GM19035 (cell line): ENCODE measurements around the gene AFG1L.
A peak's percentile ranks its signal among the peaks of the same experiment; 100 is the strongest.
"Not testable (repeated sequence)": the region's sequence is repeated elsewhere in the genome, so short reads cannot be mapped to it uniquely, and the experiment has no call there.

Experiments used
- ATAC-seq: cut with Tn5 transposase; IDR thresholded peaks from one replicate; pipeline ENCODE4 v1.9.1; 2021; ENCODE audit not compliant: unreplicated experiment

AFG1L gene

DNA sequence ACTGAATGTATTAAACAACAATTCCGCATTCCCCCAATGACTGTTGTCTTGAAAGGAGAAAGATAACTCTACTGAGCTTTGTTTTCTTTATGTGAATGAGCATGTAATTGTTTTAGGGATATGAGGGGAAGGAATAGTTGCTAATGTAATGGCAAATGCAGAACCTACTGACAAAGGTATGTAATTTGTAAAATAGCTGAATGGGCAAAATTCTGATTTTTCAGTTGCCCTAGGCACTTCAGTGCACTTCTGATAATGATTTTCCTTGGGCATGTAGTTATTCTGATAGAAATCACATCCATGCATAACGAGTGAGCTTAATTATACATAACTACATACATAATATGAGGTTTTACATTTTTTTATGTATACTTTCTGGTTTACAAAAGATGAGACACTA lies 212.5 kb downstream of the AFG1L start:
- no peak for ATAC-seq

- no peak for ATAC-seq
Measured at GRCh38 chr6:108510461-108511319, 215.8 kb downstream of the AFG1L start.

DNA sequence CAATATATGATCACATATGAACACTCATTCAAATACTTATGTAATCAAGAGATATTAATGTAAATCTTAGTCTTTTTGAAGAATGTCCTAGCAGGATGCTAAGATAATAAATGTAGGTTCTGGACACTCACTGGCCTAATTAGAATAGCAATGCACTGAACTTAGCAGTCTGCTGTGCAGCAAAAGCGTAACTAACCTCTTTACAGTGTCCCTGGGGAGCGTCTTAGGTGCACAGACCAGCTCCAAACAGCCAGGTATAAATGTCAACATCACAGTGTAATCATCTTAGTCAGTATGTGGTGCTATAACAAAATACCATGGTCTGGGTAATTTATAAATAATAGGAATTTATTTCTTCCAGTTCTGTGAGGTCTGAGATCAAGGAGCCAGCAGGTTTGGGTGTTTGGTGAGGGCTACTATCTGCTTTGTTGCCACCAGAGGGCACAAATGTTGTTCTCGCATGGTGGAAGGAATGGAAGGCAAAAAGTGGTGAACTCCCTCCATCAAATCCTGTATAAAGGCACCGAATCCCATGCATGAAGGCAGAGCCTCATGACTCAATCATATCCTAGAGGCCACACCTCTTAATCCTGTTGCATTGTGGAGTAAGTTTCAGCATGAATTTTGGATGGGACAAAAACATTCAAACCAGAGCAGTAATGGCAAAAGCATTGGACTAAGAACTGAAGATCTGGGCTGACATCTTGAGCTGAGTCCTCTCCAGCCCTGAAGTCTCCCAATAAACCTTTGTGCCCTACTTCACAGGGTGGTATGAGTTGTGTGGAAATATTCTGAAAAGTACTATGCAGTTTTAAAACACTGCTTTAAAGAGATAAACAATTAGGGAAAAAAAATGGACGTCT lies 224.1 kb downstream of the AFG1L start:
- ATAC-seq: no peak

GRCh38 chr6:108521616-108522107 lies 226.8 kb downstream of the AFG1L start:
- ATAC-seq: no peak

DNA sequence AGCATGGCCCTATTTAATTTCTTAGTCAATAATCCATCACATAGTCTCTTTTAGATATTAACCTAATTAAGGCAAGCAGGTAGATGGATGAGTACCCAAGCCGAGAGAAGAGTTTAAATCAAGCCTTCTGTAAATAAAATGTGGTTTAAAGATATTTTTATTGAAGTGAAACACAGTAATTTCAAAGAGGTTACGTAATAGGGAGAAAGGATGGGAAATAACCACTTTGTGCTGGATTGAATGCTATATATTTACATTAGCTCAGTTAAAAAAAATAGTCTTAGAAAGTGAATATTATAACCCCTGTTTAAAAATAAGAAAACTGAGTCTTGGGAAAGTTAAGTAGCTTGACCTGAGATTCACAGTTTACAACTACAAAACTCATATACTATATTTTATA lies 228.8 kb downstream of the AFG1L start:
- no peak for ATAC-seq

GRCh38 chr6:108524528-108525248 lies 229.8 kb downstream of the AFG1L start:
- ATAC-seq: no peak

- ATAC-seq: no peak
Measured at GRCh38 chr6:108526739-108527174, 231.9 kb downstream of the AFG1L start.

DNA sequence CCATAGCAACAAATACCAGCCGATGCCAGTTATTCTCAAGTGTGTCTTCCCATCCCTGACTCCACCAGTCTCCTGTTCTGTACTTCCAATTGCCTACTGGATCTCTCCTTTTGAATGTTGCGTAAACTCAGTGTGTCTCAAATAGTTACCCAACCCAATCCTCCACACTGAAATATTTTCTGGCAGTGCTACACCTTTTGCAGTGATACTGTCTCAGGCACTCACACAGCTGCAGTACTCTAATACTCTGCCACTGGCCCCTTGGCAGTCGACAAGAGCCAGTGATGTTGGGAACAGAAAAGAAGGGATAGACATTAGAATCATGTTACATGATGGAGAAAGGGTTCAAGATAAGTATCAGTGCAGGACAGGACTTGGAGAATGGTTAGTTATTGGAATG lies 234.0 kb downstream of the AFG1L start:
- no peak for ATAC-seq

- ATAC-seq: no peak
Measured at GRCh38 chr6:108531332-108531731, 236.5 kb downstream of the AFG1L start.

GRCh38 chr6:108535114-108535742 lies 240.4 kb downstream of the AFG1L start:
- no peak for ATAC-seq

DNA sequence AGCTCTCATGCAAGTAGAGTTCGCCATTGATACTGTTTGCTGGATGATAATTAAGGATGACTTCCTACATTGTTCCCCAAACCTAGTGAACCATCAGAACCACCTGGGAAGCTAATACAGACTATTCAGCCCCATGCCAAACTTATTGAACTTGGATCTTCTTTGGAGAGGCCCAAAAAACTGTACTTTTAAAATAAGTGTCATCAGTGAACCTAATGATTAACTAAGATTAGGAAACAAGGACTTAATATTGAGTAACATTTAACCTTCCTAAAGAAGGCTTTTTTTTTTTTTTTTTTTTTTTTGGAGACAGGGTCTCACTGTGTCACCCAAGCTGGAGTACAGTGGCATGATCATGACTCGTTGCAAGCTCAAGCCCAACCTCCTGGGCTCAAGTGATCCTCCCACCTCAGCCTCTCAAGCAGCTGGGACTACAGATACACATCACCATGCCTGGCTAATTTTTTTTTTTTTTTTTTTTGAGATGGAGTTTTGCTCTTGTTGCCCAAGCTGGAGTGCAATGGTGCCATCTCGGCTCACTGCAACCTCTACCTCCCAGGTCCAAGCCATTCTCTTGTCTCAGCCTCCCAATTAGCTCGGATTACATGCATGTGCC lies 241.2 kb downstream of the AFG1L start:
- not testable (repeated sequence) for ATAC-seq

- ATAC-seq: peak; percentile 65
Measured at GRCh38 chr6:108541843-108542759, 247.2 kb downstream of the AFG1L start.

GRCh38 chr6:108543175-108543940 lies 248.5 kb downstream of the AFG1L start:
- no peak for ATAC-seq

GRCh38 chr6:108544606-108545005 lies 249.8 kb downstream of the AFG1L start:
- no peak for ATAC-seq

DNA sequence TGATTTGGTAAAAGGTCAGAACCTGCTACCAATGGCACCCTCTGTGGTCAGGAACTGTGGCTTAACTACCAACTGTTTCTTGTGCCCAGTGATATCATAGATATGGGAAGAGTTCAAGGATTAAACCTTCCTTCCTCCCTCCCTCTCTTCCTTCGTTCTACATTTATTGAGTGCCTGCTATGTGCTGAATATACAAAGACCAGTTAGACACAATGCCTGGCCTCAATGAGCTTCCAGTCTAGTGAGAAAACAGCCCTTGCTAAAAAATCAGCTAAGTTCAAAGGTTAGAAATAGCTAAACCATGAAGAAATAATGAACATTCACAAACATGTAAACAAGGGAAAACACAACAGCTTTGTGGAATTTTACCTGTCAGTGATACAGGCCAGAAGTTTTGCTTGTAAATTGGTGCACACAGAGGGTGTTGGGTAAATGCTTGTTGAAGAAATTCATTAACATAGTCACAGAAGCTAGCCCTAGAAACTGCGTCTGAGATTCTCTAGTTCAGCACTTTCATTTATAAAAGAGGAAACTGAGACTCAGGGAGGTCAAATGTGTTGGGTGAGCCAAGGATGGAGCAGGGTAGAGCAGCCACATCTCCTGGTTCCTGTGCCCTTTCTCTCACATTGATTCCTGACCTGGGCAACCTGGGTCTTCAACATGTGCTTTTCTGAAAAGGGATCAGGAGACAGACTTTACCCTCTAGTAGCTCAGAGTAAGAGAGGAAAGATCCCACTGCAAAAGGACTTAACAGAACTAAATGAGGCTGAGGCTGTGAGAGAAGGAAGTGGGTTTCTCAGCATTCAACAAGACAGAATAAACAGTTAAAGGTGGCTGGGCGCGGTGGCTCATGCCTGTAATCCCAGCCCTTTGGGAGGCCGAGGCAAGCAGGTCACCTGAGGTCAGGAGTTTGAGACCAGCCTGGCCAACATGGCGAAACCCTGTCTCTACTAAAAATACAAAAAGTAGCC lies 251.5 kb downstream of the AFG1L start:
- ATAC-seq: no peak

- ATAC-seq: no peak
Measured at GRCh38 chr6:108549241-108549640, 254.4 kb downstream of the AFG1L start.

DNA sequence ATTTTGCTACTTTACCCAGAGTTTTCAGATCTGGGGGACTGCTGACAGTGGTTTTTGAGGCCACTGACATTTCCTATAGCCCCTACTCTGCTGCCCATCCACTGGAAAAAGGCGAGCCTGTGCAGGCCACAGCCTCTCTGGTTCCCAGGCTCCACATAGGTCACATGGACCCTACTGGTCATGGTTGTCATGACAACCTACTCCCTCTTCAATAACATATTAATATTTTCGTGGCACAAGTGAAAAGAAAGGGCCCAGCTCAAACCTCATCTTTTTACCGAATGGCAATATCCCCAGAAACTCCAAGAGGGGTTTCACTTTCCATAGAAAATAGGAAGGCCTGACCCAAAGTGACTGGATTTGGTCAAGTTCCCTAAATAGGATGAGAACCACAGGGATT lies 254.9 kb downstream of the AFG1L start:
- no peak for ATAC-seq
